Adipose tissue (tissue), 3 donors: Measurements from ENCODE around the gene NPIPB2. TPM values are rescaled to one million over a fixed set of nuclear protein-coding genes. Genes with fewer than 3 reads are reported as not detected.
"Not testable (repeated sequence)": the region's sequence is repeated elsewhere in the genome, so short reads cannot be mapped to it uniquely, and the experiment has no call there.

Source experiments
- H3K27ac ChIP-seq: one replicate; pipeline ENCODE4 v1.5.1; 2013; ENCODE audit warnings: low read depth, low read length
- WGBS, 3 donors: extraction: QIAGEN DNeasy Blood & Tissue Kit; methylation state at CpG; one replicate each; pipeline ENCODE4 v1.1.7; 2013; 5-methylcytosine and 5-hydroxymethylcytosine counted together
- polyA plus RNA-seq, 3 donors: library from polyadenylated mRNA; stranded (reverse); fragments of 200-250 nt; gene quantifications; one replicate each; pipeline ENCODE4 v1.2.3, GENCODE V29; 2013
- donor health status: healthy with polysubstance abuse.
- donor health status: Bipolar disorder and iron deficiency.
- donor health status: healthy.

Gene NPIPB2
- polyA plus RNA-seq, 3 donors: 3.1 to 6.2 (median 5.6) TPM

DNA sequence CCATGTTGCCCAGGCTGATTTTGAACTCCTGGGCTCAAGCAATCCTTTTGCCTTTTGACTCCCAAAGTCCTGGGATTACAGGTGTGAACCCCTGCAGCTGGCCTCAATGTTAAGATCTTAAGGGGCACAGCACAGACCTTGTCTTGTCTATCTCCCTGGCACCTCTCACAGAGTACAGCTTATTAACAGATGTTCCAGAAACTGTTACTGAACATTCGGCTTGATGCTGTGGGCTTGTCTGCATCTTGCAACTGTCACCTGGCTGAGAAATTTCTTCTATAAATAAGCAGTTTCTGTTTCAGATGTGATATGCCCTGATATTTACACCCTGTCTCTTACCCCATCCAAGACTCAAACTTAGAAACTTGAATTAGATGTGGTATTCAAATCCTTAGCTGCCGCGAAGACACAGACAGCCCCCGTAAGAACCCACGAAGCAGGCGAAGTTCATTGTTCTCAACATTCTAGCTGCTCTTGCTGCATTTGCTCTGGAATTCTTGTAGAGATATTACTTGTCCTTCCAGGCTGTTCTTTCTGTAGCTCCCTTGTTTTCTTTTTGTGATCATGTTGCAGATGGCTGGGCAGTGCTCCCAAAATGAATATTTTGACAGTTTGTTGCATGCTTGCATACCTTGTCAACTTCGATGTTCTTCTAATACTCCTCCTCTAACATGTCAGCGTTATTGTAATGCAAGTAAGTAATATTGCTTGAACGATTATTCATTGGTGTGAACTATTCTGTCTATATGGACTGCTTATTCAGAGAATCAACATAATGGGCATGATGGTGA, 23.1 kb upstream of the NPIPB2 start, which contains the start of gene TNFRSF17:
Gene TNFRSF17 (plus strand): TSS at position 450 of the 791 bp plus-strand sequence. CDS start 115 bp downstream, at position 565.
- WGBS, 3 donors: 73 to 78% (median 77%) methylated on average over 9 of the region's 9 CpGs
- no peak within 1 kb of the TSS for H3K27ac ChIP-seq

DNA sequence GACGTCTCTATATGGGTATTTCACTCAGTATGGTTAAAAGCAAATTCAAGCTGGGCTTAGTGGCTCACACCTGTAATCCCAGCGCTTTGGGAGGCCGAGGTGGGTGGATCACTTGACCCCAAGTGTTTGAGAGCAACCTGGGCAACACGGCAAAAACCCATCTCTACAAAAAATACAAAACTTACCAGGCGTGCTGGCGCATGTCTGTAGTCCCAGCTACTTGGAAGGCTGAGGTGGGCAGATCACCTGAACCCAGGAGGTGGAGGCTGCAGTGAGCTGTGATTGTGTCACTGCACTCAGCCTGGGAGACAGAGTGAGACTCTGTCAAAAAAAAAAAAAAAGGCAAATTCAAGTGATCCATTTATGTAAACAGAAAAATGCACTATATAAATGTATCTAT, 21.9 kb upstream of the NPIPB2 start:
- no peak overlapping the region for H3K27ac ChIP-seq
- 86 to 91% (median 88%) methylated on average over 6 of the region's 6 CpGs for WGBS, 3 donors

DNA sequence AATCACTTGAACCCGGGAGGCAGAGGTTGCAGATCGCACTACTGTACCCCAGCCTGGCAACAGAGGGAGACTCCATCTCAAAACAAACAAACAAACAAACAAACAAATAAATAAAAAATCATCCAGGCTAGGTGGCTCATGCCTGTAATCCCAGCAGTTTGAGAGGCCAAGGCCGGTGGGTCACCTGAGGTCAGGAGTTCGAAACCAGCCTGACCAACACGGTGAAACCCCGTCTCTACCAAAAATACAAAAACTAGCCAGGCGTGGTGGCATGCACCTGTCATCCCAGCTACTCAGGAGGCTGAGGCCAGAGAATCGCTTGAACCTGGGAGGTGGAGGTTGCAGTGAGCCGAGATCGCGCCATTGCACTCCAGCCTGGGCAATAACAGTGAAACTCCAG, 21.1 kb upstream of the NPIPB2 start:
- not testable (repeated sequence) for H3K27ac ChIP-seq
- WGBS, 3 donors: 95 to 96% (median 96%) methylated on average over 11 of the region's 11 CpGs

GRCh38 chr16:11962457-11962856, 20.6 kb upstream of the NPIPB2 start:
- 73 to 96% (median 79%) methylated on average over 5 of the region's 5 CpGs for WGBS, 3 donors

DNA sequence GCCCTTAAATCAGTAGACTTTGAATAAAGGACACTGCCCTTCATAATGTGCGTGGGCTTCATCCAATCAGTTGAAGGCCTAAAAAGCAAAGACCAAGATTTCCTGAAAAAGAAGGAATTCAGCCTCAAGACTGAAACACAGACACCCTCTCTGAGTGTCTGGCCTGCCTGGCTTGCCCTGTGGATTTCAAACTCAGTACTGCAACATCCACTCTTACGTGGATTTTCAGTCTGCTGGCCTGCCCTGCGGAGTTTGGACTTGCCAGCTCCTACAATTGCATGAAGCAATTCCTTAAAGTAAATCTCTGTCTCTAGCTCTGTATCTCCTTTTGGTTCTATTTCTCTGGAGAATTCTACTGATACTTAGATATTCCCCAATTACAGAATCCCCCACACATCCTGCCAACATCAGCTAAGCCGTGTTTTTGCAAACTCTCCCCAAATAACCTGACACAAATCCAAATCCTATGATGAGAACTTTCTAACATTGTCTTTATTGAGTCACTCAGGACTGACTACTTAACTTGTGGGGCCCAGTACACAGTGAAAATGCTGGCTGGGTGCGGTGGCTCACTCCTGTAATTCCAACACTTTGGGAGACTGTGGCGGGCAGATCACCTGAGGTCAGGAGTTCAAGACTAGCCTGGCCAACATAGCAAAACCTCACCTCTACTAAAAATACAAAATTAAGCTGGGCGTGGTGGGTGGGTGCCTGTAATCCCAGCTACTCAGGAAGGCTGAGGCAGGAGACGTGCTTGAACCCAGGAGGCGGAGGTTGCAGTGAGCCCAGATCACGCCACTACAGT, 15.9 kb upstream of the NPIPB2 start:
- 78 to 91% (median 87%) methylated on average over 10 of the region's 10 CpGs for WGBS, 3 donors
- no peak overlapping the region for H3K27ac ChIP-seq

More at GRCh38 chr16:11962457-11962856, 20.6 kb upstream of the NPIPB2 start:
- H3K27ac ChIP-seq: not testable (repeated sequence)

DNA sequence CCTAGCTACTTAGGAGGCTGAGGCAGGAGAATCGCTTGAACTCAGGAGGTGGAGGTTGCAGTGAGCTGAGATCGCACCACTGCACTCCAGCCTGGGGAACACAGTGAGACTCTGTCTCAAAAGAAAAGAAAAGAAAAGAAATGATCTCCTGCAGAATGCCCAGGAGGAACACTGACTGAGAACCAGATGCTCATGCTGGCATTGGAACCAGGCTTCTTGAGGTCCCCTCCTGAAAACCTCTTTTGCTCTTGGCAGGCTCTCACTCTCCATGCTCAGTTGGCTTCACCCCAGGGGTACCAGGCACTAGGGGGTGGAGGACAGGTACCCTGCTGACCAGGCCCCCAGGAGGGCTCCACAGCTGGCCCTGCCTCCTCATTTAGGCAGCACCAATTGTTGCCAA, 14.7 kb upstream of the NPIPB2 start:
- WGBS, 3 donors: 84 to 91% (median 90%) methylated on average over 2 of the region's 2 CpGs
- no peak overlapping the region for H3K27ac ChIP-seq

- H3K27ac ChIP-seq: no peak overlapping the region
- WGBS, 3 donors: 44 to 75% (median 59%) methylated on average over 8 of the region's 8 CpGs
Observed at GRCh38 chr16:11955713-11956123, 13.9 kb upstream of the NPIPB2 start.

GRCh38 chr16:11953576-11953975, 11.7 kb upstream of the NPIPB2 start:
- not testable (repeated sequence) for H3K27ac ChIP-seq
- 84 to 88% (median 86%) methylated on average over 8 of the region's 8 CpGs for WGBS, 3 donors

DNA sequence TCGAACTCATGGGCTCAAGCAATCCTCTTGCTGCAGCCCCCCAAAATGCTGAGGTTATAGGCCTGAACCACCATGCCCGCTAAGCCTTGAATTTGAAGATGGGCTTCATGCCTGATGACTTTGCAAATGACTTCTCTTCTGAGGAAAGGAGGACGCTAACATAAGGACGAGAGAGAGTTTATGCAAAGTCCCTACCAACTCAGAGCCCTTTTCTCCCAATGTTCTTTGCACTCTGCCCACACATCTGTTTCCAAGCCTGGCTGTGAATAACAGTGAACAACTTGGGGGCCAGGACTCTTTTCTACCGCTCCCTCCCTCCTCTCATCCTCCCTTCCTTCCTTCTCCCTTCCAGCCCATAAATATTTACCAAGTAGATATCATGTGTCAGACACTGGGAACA, 8.5 kb upstream of the NPIPB2 start:
- 81 to 89% (median 83%) methylated on average over 5 of the region's 5 CpGs for WGBS, 3 donors

DNA sequence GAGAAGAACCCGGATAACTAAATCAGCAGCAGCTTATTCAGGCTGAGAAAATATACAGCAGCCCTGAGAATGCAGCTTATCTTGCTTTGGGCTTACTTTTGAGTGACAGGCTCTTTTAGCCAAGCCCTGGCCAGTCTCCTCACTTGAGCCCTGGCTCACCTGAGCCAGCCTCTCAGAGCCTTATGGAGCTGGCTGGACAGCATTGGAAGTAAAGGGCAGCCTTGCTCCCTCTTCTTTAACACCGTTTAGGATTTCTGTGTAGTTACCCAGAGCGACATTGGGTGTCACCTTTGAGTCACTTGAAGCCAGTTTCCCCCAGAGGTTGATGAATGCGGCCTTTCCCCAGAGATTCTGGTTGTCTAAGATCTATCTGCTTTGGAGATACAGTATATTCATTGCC, 7.7 kb upstream of the NPIPB2 start:
- H3K27ac ChIP-seq: no peak overlapping the region
- WGBS, 3 donors: 11 to 21% (median 13%) methylated on average over 4 of the region's 4 CpGs

More for the DNA sequence above, 8.5 kb upstream of the NPIPB2 start:
- H3K27ac ChIP-seq: no peak overlapping the region

DNA sequence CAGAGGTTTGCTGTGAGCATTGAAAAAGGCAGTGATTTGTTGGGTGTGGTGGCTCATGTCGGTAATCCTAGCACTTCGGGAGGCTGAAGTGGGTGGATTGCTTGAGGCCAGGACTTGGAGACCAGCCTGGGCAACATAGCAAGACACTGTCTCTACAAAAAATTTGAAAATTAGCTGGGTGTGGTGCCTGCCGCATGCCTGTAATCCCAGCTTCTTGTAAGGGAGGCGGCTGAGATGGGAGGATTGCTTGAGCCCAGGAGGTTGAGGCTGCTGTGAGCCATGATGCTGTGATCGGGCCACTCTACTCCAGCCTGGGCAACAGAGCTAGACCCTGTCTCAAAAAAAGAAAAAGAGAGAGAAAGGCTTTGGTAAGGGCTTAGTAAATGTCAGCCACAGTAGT, 7.0 kb upstream of the NPIPB2 start:
- whole genome bisulfite sequencing, 3 donors: 85 to 97% (median 90%) methylated on average over 5 of the region's 5 CpGs
- H3K27ac ChIP-seq: no peak overlapping the region

GRCh38 chr16:11946433-11946832, 4.6 kb upstream of the NPIPB2 start:
- WGBS, 3 donors: 81 to 89% (median 82%) methylated on average over 3 of the region's 3 CpGs
- H3K27ac ChIP-seq: no peak overlapping the region

GRCh38 chr16:11927350-11927749, 14.5 kb downstream of the NPIPB2 start:
- 80 to 85% (median 84%) methylated on average over 12 to 13 of the region's 13 CpGs for WGBS, 3 donors
- not testable (repeated sequence) for H3K27ac ChIP-seq

- not testable (repeated sequence) for H3K27ac ChIP-seq
- 79 to 89% (median 80%) methylated on average over 10 of the region's 10 CpGs for WGBS, 3 donors
Observed at GRCh38 chr16:11924046-11924445, 17.8 kb downstream of the NPIPB2 start.

DNA sequence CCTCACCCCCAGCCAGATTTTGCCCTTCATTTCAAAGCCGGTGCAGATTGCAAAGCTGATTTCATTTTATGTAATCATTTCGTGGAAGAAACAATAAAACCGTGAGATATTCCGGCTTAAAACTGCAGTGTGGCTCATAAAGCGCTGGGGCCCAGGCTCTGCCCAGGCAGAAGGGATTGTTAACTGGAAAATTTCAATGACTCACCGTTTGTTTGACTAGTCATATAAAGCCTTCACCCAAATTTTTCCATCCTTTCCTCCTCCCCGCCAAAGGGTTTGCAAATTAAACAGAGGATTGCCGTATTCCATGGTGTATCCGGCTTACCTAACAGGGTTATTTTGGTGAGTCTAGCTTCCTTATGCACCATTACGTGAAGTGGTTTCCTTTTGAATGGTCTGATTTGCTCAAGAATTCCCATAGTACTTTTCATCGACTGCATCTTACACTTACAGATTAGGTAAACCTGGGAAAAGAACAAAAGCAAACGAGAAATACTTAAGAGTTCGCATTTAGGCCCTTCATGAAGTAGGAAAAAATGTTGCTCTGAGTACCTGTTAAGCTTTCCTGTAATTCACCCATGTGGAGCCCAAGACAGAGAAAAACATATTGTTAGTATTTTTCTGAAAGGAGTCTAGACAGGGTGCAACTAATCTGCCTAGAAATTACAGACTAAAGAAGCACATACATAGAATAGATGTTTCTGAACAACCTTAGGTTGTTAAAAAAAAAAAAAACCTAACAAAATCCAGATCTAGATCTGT, 25.1 kb downstream of the NPIPB2 start:
- no peak overlapping the region for H3K27ac ChIP-seq
- 61 to 72% (median 63%) methylated on average over 13 of the region's 13 CpGs for WGBS, 3 donors

- peak within 1 kb of the TSS; percentile 88 for H3K27ac ChIP-seq
- WGBS, 3 donors: 1 to 2% (median 2%) methylated on average over 65 to 84 of the region's 84 CpGs
Observed at GRCh38 chr16:11915644-11916523, 26.0 kb downstream of the NPIPB2 start, which contains the start of gene GSPT1. Gene GSPT1 (minus strand): TSS chr16:11915956. CDS start chr16:11915720, 236 bp downstream.

DNA sequence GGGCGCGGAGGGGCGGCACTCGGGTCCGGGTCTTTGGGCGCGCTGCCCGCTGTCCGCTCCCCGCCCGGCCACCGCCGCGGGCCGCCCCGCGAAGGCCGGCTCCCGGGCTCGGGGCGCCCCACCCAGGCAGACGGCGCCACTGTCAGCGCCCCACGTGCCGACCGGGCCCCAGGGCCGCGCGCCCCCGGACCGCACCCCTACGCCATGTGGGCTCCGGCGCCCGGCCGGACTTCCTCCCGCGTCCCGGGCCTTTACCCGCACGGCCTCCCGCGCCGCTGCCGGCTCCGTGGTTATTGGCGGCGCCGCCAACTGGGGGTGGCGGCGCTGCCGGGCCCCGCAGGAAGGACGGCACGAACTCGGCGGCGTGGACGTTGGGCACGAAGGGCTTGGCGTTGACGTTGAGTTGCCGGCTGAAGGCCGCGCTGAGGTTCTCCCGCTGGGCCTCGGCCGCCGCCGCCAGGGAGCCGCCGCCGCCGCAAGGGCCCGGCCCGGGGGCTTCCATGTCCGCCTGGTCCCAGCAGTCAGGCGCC, 26.7 kb downstream of the NPIPB2 start:
- WGBS, 3 donors: 0 to 1% (median 0%) methylated on average over 56 to 79 of the region's 79 CpGs
- H3K27ac ChIP-seq: peak overlapping the region; percentile 88
